GM21447 (cell line): ENCODE data around the gene HFE.
"Not testable (repeated sequence)": the region's sequence is repeated elsewhere in the genome, so short reads cannot be mapped to it uniquely, and the experiment has no call there.

Source experiments
- ATAC-seq: cut with Tn5 transposase; IDR thresholded peaks from one replicate; pipeline ENCODE4 v1.9.1; 2021; ENCODE audit not compliant: unreplicated experiment

Gene HFE

GRCh38 chr6:26058477-26059033 lies 28.7 kb upstream of the HFE start:
- ATAC-seq, result not testable (repeated sequence)

- no peak for ATAC-seq
Observed at GRCh38 chr6:26059941-26060340, 27.3 kb upstream of the HFE start.

DNA sequence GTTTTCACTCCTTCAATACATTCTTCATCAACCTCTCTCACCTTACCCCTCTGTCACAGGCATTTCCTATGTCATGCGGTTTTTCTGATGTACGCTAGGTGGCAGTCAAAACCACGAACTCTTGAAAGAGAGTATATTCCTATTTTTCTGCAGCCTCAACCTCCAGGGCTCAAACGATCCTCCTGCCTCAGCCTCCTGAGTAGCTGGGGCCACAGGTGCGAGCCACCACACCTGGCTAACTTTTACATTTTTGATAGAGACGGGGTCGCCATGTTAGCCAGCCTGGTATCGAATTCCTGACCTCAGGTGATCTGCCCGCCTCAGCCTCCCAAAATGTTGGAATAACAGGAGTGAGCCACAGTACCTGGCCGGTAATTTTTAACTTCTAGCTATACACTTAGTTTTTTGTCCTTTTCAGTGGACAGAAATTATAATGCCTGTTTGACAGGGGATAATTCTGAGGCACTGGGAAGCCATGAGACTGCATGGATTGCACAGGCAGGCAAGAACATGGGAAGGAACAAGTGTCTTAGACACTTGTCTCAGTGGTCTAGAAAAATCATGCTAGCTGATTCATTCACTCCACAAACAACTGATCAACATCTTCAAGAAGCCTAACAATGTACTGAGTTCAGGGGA lies 22.5 kb upstream of the HFE start:
- peak; percentile 45 for ATAC-seq

GRCh38 chr6:26065952-26066380 lies 21.3 kb upstream of the HFE start:
- ATAC-seq, result peak; percentile 92

DNA sequence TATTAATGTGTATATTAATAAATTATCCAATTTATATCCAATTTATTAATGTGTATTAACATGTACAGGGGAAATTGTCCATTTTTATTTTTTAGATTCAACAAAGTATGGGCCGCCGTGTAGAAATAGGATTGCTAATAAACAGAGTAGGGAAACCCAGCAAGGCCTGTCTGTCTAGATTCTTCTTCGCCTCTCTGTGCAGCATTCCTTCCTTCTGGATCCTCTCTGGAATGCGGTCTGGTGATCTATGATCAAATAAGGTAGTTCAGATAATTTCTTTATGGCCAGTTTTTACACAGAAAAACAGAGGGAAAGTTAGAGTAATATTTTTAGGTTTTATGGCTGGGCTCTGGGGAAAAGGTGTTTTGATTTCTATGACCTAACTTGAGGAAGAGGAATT lies 19.9 kb upstream of the HFE start:
- ATAC-seq, result no peak

DNA sequence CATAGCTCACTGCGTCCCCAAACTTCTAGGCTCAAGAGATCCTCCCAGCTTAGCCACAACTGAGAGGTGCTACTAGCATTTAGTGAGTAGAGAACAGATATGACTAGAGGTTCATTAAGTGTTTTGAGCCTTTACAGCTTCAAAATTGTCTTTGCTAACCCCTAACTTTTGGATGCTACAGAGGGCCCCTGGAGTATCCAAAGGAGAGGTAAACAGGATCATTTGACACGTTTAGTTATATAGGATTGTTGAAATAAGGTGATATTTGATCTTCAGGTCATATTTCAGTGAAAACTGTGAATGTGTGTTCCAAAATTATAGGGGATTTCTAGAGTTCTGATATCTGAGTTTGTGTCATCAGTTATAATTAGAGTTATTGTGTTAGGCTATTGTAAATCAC lies 19.2 kb upstream of the HFE start:
- no peak for ATAC-seq

DNA sequence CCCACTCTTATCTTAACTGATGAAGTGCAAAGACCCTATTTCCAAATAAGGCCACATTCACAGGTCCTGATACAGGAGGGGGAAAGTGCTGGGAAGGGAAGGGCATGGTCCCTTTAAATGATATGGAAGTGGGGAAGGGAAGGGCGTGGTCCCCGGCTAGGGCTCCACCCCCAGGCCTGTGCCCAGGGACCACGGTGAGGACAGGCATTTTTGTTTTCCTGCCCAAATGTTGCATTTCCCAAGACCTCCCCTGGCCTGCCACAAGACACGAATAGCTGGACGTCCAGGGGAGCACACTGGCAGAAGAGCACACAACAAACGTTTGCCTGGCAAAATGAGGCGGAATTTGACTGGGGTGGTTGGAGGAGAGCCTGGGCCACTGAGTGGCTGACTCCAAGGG lies 16.1 kb upstream of the HFE start:
- no peak for ATAC-seq

GRCh38 chr6:26075063-26075717 lies 12.0 kb upstream of the HFE start:
- ATAC-seq, result no peak

DNA sequence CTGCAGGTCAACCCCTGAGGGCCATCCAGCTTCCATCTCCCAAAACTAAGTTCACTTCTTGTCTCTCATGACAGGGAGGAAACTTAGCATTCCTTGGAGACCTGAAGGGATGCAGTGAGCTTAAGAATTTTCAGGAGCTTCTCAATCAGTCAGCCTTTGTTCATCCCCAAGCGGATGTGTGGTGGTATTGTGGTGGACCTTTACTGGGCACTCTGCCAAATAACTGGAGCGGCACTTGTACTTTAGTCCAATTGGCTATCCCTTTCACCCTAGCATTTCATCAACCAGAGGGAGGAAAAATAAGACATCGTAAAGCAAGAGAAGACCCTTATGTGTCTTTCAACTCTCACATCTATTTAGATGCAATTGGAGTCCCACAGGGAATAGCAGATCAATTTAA lies 9.2 kb upstream of the HFE start:
- not testable (repeated sequence) for ATAC-seq

DNA sequence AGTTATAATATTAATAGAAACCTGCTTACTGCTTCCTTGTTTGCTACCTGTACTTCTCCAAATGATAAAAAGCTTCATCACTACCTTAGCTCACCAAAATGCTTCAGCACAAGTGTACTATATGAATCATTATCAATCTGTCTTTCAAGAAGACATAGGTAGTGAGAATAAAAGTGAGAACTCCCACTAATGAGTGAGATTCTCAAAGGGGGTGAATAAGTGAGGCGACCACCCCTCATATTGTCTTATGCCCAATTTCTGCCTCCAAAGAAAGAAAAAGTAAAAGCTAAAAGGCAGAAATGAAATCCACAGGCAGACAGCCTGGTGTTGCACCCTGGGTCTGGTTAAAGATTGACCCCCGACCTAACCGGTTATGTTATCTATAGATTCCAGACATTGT lies 6.1 kb upstream of the HFE start:
- not testable (repeated sequence) for ATAC-seq

DNA sequence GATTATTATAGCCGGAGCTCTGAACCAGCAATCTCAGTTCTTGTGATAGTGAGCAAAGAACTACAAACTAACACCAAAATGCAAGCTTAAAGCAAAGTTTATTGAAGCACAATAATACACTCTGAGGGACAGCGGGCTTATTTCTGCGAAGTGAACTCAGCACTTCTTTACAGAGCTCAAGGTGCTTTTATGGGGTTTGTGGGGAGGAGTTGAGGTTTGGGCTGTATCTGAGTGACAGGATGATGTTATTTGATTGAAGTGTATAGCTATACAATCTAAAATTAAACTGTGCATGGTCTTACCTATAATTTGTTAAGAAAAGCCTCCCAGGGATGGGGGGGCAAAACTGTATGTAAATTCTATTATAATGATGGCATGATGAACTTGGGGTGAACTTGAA lies 1.0 kb upstream of the HFE start:
- no peak for ATAC-seq

- ATAC-seq, result no peak
Observed at GRCh38 chr6:26088344-26088743, 1.1 kb downstream of the HFE start.

- ATAC-seq, result no peak
Observed at GRCh38 chr6:26089272-26089671, 2.0 kb downstream of the HFE start.

DNA sequence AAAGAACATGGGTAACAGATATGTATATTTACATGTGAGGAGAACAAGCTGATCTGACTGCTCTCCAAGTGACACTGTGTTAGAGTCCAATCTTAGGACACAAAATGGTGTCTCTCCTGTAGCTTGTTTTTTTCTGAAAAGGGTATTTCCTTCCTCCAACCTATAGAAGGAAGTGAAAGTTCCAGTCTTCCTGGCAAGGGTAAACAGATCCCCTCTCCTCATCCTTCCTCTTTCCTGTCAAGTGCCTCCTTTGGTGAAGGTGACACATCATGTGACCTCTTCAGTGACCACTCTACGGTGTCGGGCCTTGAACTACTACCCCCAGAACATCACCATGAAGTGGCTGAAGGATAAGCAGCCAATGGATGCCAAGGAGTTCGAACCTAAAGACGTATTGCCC lies 5.2 kb downstream of the HFE start:
- ATAC-seq, result no peak

GRCh38 chr6:26094036-26094435 lies 6.8 kb downstream of the HFE start:
- no peak for ATAC-seq

- ATAC-seq, result peak; percentile 65
Observed at GRCh38 chr6:26097268-26097875, 10.1 kb downstream of the HFE start.

GRCh38 chr6:26103141-26103769 lies 16.0 kb downstream of the HFE start:
- ATAC-seq, result peak; percentile 85

- ATAC-seq, result peak; percentile 85
Observed at GRCh38 chr6:26103770-26104456, 16.7 kb downstream of the HFE start.

DNA sequence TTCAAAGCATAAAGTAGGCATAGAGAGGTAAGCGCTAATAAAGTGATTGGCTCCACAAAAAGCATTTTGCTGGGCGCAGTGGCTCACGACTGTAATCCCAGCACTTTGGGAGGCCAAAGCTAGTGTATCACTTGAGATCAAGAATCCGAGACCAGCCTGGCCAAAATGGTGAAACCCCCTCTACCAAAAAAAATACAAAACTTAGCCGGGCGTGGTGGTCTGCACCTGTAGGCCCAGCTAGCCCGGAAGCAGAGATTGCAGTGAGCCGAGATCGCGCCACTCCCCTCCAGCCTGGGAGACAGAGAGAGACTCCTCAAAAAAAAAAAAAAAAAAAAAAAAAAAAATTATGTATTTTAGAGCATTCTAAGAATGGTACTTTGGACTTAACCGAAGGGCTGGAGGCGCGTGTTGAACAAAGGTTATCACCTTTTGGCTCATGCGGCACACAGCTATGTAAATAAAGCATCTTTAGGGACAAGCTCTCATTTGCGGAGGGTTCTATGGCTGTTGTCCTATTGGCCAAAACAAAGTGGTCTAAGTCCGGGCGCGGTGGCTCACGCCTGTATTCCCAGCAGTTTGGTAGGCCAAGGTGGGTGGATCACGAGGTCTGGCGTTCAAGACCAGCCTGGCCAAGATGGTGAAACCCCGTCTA lies 17.4 kb downstream of the HFE start:
- peak; percentile 1 for ATAC-seq

GRCh38 chr6:26105109-26105730 lies 18.0 kb downstream of the HFE start:
- no peak for ATAC-seq
